HG02759 (cell line): ENCODE measurements around the gene GRIK3.

Source experiments
- ATAC-seq: cut with Tn5 transposase; IDR thresholded peaks from one replicate; pipeline ENCODE4 v1.9.1; 2021; ENCODE audit warnings: mild to moderate bottlenecking, moderate library complexity; ENCODE audit not compliant: unreplicated experiment

The GRIK3 gene

DNA sequence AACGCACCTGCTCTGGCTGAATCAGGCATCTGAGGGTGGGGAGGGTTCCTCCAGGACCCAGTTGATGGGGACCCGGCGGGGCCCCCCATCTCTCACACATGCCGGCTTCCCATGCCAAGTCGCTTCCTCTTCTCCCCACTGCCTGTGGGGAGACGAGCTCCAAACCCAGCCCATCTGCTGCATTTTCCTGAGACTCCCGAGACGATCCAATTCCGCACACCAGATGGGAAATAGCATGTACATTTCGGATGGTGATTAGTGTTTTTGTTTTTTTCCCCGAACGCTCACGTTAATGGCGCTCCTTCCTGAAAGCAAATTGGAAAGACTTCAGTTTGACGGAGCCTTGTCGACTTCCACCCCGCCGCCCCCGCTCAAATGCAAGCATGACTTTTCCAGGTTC is 13.2 kb upstream of the GRIK3 start:
- ATAC-seq, result no peak

- ATAC-seq, result no peak
These were observed 8.8 kb upstream of the GRIK3 start for GRCh38 chr1:37043101-37043500.

DNA sequence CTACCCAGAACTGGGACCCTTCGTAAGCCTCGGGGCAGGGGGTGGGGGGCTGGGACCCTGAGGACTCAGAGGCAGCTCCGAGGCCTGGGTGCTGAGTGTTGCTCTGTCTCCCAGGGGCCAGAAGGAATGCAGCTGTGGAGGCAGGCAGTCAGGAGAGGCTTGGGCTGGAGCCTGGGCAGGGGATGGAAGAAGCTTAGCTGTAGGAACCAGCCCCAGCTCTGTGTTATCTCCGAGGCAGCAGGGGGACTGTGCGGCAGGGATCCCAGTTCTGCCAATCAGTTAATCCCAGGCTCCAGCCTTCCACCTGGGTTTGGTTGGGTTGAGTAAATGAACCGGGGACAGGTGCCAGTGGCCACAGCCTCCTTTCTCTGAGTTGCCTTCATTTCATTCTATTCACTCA is 8.2 kb upstream of the GRIK3 start:
- no peak for ATAC-seq

- no peak for ATAC-seq
These were observed 7.2 kb upstream of the GRIK3 start for GRCh38 chr1:37041483-37041882.

DNA sequence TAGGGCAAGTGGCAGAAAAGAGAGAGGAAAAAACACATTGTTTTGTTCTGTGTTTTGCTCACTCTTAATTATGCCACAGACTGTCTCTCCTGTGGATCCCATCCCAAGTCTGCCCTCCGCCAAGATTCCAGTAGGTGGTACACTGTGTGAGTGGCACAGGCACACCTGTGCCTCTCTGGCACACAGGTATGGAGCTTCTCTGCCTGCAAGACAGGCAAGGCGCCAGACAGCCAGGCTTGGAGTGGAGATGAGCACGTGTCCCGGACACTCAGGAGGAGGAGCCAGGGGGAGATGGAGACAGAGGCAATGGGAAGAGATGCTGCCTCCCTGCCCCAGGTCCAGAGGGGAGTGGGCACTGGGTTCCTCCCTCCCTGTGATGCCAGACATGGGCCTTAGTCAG is 6.5 kb upstream of the GRIK3 start:
- ATAC-seq, result no peak

GRCh38 chr1:37040261-37040660 is 5.9 kb upstream of the GRIK3 start:
- ATAC-seq, result no peak

DNA sequence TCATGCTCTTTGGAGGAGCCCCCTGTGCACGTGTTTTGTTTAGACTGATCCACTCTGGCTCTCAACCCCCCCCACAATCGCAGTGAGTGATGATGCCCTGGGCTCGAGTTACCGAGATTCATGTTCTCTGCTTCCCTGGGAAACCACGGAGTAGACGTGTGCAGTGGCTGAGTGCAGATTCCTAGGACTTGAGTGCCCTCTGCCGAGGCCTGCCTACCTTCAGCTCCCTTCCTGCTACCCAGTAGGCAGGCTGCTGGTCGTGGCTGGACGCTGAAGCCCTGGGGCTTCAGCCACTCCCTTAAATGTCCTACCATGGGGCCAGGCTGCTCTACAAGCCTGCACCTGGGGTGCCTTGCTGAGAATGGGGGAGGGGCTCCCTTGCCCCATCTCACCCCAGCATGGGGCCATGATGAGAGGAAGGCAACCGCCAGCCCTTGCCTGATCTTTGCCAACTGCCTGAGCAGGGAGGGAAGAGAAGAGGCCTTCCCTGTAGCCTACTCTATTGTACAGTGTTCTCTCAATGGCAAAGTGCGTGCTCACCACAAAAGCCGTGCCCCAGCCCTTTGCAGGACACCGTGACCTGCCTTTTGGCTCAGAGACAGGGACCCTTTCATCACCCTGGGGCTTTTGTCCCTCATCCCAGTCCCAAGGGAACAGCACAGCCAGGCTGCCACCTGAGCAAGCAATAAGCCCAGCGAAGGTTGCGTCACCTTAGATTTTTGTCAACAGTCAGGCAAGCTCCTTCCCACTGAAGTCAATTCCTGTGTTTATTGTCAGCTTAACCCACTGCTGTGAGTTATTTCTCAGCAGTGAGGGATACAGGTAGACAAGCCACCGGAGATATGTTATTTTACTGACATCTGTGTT is 4.1 kb upstream of the GRIK3 start:
- no peak for ATAC-seq

DNA sequence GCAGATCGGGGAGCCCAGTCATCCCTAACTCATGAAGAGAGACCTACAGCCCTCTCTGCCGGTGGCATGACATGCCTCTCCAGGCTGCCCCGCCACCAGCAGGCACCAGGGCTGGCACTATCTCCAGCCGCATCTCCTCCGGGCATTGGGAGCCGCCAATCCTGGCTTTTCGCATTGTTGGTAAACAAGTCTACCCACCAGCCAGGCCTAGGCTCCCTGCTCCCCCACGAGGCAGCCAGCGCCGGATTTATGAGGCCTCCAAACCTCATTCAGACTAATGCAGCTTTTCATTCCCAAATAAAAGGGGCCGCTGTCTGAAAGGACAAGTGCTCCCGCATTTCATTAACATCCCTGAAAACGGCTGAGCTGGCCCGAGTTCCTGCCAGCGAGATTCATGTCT is 3.4 kb upstream of the GRIK3 start:
- ATAC-seq, result no peak

DNA sequence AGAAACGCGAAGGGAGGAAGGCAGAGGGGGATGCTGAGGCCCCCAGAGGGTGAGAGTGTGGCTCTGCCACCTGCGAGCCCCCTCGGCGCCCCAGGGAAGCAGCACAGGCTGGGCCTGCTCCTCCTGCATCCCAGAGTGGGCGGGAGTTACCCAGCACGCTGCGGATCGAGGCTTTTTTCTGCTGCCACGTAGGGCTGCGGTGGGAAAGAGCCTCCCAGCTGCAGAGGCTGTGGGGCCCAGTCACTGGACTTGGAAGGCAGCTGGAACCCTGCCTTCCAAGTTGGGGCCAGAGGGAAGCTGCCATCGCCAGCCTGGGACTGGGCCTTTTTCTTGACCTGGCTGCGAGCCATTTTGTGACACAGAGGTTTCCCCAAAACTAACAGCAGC is 2.3 kb upstream of the GRIK3 start:
- no peak for ATAC-seq

DNA sequence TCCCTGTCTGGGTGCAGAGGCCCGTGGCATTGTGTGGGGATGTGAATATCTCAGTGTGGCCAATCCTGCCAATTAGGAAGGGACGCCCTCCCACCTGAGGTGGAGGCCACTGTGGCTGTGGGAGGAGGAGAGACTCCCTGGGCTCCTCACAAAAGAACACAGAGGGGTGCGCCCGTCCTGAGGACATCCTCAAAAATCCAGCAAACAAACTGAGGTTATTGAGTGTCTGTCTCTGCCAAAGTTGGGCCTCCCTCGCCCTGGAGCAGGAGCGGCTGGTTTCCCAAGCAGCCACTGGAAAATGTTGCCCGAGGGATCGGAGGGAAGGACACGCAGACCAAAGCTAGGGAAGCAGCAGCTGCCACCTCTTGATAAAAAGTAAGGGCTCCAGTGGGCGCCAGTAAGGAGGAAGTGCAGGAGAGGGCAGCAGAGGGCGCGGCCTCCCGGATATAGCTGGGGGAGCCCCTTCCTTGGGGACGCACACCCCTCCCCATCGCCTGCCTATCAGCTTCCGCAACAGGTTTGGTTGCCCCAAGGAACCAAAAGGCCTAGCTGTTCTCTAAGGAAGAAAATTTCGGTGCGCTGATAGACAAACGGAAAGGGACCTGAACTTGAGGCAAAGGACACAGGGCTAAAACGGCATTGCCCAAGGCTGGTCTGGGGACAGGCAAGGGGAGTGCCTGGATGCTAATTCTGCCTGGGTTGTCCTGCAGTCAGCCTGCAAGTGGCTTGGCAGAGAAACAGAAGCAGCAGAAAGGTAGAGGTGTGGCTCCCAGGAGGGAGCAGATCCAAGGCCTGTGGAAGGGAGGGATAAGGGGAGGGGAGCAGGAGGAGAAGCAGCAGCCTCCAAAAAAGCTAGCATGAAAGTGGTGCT is 1.7 kb upstream of the GRIK3 start:
- no peak for ATAC-seq

DNA sequence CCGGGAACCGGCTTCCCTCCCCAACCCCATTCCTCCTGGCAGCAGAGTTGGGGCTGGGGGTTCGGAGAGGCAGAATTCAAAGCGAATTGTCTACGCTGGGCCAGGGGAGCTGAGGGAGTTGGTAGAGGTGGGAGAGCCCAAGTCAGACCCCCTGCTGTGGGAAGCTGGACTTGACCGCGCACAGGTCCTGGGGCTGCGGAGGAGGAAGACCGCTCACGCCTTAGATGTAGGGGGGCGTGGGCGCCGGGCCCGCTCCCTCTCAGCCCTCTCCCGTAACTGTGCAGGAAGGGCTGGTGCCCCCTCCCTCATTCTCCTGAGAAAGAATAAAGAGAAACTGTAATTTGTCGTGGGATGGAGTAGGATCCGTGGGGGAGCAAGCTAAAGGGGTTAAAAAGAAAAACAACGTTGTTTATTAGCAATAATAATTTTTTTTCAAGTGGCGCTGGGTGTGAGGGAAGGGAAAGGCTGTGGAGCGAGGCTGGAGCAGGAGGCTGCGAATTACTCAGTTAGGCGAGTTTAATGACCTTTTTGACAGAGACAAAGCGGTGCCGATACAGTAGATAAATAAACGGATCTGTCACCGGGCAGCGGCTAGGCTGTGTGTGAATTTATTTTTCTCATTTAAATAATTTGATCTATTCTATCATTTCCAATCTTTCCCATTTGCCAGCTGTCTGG is 838 bp upstream of the GRIK3 start:
- ATAC-seq, result no peak

DNA sequence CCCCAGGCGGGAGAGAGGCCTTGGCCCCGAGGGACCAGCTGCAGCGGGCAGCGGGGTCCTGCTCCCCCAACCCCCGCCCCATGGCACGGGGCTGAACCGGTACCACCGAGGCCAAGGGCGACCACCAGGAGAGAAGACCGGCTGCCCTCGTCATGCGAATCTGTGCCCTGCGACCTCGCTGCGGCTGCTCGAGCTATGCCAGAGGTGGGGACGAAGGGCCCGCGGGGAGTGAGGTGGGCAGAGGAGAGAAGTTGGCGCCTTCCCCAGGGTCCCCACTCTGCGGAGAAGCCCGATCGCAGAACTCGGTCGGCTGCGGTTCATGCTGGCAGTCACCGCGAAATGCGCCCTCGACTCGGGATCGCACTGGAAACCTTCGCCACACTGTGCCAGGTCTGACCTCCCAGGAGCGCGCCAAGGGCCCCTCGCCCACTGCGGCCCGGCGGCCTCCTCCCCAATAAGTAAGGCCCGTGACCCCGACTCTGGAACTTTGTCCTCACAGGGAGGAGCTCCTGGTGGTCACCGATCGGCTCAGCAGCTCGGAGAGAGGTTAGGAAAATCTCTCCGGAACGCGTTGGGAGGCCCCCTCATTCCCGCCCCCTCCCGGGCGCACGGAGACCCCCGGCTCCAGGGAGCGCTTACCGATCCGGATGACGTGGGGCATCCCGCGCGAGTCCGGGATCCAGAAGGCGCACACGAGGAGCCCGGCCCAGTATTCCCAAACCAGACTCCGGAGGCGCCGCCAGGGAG is 787 bp downstream of the GRIK3 start:
- ATAC-seq, result no peak

DNA sequence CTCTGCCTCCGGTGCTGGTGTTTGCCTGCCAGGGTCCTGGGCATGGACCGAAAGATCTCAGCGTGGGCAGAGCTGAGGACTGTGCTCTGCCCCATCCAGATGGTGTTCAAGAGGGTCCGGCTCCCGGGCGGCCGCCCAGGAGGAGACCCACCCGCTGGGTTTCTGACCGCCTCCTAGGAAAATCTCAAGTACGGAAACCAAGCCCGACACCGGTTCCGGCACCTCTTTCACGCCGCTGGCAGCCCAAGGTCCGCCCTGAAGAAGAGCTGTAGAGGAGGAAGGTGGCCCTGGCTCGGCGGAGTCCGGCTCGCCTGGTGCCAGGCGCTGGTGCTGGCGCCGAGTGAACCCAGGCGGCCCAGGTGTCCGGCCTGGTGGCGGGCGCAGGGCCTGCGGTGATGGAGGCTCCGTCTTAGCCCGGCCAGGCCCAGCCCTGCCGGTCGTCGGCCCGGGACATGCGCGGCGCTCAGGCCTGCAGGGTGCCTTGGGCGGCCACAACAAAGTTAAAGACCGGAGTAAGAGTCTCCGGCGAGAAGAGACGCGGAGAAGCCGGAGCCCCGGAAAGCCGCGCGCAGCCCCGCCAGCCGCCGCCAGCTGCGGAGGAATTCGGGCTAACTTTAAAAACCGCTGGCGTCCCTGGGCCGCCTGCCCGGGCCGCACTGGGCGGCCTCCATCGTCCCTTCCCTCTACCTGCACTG is 1.5 kb downstream of the GRIK3 start:
- no peak for ATAC-seq

- no peak for ATAC-seq
These were observed 2.4 kb downstream of the GRIK3 start for GRCh38 chr1:37031871-37032270.

DNA sequence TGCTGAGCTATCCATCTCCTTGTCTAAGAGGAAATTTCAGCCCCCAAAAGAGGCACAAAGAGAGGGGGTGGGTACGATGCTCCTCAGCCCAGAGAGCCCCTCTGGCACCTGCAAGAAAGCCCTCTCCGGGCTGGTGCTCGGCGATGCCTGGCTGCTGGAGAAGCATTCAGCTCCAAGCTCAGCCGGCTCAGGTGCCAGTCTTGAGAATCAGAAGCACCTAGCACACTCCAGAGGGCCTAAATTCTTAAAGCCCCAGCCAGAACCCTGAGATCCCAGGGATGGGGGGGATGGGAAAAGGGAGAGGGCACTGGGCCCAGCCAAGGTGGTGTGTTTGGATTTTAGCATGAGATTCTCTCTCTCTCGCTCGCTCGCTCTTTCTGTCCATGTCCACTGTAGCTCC is 2.9 kb downstream of the GRIK3 start:
- no peak for ATAC-seq

DNA sequence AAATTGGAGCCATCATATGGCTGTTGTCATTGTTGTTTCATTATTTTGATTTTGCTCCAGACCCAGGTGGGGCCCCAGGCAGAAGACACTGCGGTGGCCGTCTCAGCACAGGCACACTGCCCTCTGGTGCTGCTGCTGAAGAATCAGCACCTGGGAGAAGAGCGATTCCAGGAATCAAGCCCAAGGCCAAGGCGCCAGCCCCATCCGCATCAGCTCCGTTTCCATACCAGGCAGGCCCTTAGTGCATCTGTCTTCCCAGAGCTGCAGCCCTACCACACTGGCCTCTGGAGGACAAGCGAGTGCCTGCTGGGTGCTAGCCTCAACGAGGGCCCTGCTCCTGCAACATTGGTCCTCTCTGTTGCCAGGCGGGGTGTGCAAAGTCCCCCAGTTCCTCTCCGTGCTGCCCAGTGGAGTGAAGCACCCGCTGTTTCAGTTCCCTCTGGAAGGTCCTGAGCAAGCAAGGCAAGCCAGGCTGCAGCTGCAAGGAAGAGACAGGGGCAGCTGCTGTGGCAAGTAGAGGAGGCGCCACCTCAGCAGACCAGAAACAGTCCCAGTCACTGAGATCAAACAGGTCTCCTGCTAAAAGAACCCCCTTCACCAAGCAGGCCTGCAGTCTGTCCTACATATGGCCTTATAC is 5.2 kb downstream of the GRIK3 start:
- ATAC-seq, result no peak

GRCh38 chr1:37021502-37021901 is 12.8 kb downstream of the GRIK3 start:
- no peak for ATAC-seq

DNA sequence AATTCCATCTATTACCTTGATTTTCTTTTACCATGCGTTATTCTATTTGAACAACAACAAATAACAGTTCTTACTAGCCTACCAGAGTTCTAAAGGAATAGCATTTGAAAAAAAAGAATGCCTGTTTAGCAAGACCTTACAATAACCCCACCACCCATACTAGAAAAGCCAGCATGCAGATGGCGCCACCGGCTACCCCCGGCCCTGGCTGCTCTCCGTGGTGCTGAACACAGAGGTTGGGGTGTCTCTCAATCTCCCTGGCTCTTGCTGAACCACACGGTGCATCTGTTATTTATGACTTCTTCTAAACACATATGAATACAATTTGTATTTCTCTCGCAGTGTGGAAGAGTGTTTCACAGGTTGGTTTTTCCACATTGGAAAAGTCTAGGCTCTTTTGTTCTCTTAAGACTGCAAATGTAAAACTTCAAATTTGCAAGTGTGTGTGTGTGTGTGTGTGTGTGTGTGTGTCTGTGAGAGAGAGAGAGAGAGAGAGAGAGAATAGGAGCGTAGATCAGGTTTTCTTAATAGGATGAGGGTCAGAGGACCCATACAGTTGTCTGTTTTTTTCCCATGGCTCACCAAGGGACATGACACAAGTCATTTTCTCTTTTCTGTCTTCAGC is 13.6 kb downstream of the GRIK3 start:
- ATAC-seq, result no peak

- no peak for ATAC-seq
These were observed 15.8 kb downstream of the GRIK3 start for GRCh38 chr1:37018510-37018909.
